ENCODE data around the gene ZNF628.

Gene ZNF628

GRCh38 chr19:55457683-55458457 is 18.5 kb upstream of the ZNF628 start:
- Histone ChIP-seq H3K4me3 (ENCODE audit: low read depth, low read length) (no peak overlapping the region), H3K27me3 (ENCODE audit: insufficient read depth, low read depth, severe bottlenecking) (no peaks in the 10 kb centered on the region), H3K36me3 (peaks cover 11% of the 10 kb centered on the region; the same call in 1 of the 2 replicates), H3K9me3 (ENCODE audit: severe bottlenecking) (no peaks in the 10 kb centered on the region), H3K27ac (peak overlapping the region; percentile 77)
- no peak for DNase-seq
- TF ChIP-seq CTCF (IDR thresholded peaks at IDR 0.05; ENCODE audit: low read depth, low read length): no peak

- no peak overlapping the region for H3K4me3 ChIP-seq (ENCODE audit: low read depth, low read length)
- no peak for DNase-seq
- no peaks in the 10 kb centered on the region for H3K9me3 ChIP-seq (ENCODE audit: severe bottlenecking)
- H3K27ac ChIP-seq: peak overlapping the region; percentile 62
- TF ChIP-seq CTCF (IDR thresholded peaks at IDR 0.05; ENCODE audit: low read depth, low read length): no peak
- H3K27me3 ChIP-seq (ENCODE audit: insufficient read depth, low read depth, severe bottlenecking): no peaks in the 10 kb centered on the region
- peaks cover 8% of the 10 kb centered on the region; the same call in 1 of the 2 replicates for H3K36me3 ChIP-seq
Observed at GRCh38 chr19:55459551-55459949, 16.9 kb upstream of the ZNF628 start.

GRCh38 chr19:55459950-55460657 is 16.3 kb upstream of the ZNF628 start:
- H3K27me3 ChIP-seq (ENCODE audit: insufficient read depth, low read depth, severe bottlenecking): no peaks in the 10 kb centered on the region
- TF ChIP-seq CTCF (IDR thresholded peaks at IDR 0.05; ENCODE audit: low read depth, low read length): no peak
- no peak for DNase-seq
- peak overlapping the region; percentile 62 for H3K27ac ChIP-seq
- H3K9me3 ChIP-seq (ENCODE audit: severe bottlenecking): no peaks in the 10 kb centered on the region
- peaks cover 8% of the 10 kb centered on the region; the same call in 1 of the 2 replicates for H3K36me3 ChIP-seq
- peak overlapping the region; percentile 96; the same call in 1 of the 2 replicates for H3K4me3 ChIP-seq (ENCODE audit: low read depth, low read length)

- DNase-seq: peak; percentile 87
- Histone ChIP-seq H3K9me3 (ENCODE audit: severe bottlenecking) (no peaks in the 10 kb centered on the region), H3K27me3 (ENCODE audit: insufficient read depth, low read depth, severe bottlenecking) (no peaks in the 10 kb centered on the region), H3K36me3 (peaks cover 2% of the 10 kb centered on the region; the same call in 1 of the 2 replicates), H3K4me3 (ENCODE audit: low read depth, low read length) (peak overlapping the region; percentile 96), H3K27ac (peak overlapping the region; percentile 83)
- TF ChIP-seq CTCF (IDR thresholded peaks at IDR 0.05; ENCODE audit: low read depth, low read length): no peak
Observed at GRCh38 chr19:55460670-55461258, 15.7 kb upstream of the ZNF628 start.

- Histone ChIP-seq H3K27me3 (ENCODE audit: insufficient read depth, low read depth, severe bottlenecking) (no peaks in the 10 kb centered on the region), H3K27ac (peak within 1 kb of the TSS; percentile 83), H3K4me3 (ENCODE audit: low read depth, low read length) (peak within 1 kb of the TSS; percentile 96), H3K36me3 (peaks cover 2% of the 10 kb centered on the region; the same call in 1 of the 2 replicates), H3K9me3 (ENCODE audit: severe bottlenecking) (no peaks in the 10 kb centered on the region)
- DNase-seq: peak; percentile 100
- TF ChIP-seq CTCF (IDR thresholded peaks at IDR 0.05; ENCODE audit: low read depth, low read length): no peak
Observed at GRCh38 chr19:55461259-55461973, 15.0 kb upstream of the ZNF628 start, which contains the start of gene ISOC2. ISOC2 (minus strand) TSS chr19:55461642; CDS start chr19:55456486, 5,156 bp downstream.
